Measurements from ENCODE around the gene RABGAP1L.

The RABGAP1L gene

DNA sequence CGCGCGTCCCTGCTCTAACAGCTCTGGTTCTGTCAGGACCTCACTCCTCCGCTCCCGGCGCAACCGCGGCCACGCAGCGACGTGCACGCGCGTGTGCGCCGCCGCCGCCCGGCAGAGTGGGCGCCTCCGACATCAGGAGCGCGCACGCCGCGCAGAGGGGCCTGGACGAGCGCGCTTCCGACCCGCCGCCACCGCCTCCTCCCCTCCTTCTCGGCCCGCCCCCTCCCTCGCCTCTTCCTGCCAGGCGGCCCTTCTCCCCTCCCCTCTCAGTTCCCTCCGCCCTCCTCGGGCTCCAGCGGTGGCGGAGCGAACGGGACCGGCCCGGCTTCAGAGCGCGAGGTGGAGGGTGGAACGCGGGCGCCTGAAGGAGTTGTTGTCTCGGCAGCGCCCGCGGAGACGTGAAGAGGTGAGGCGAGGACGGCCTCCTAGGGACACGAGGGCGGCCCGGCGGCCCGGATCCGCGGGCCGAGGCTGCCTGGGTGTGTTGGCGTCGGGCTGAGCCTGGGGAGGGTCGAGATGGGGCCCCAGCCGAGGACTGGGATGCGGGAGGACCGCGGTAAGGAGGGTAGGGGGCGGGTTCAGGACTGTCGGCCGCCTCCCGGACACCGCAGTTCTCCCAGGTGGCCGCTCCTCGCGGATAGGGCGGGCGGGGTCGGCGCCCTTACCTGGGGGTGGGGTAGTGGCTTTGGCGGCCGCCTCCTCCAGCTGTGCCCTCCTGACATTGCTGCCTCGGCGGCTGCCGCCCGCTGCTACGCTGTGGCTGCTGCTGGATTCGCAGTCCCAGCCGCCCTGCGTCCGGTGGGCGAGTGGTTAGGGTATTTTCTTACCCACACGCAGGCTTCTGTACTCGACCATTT is at the start of gene RABGAP1L:
RABGAP1L (plus strand) TSS at position 269 of the 857 bp plus-strand sequence.
- TF ChIP-seq, protein P1, sequence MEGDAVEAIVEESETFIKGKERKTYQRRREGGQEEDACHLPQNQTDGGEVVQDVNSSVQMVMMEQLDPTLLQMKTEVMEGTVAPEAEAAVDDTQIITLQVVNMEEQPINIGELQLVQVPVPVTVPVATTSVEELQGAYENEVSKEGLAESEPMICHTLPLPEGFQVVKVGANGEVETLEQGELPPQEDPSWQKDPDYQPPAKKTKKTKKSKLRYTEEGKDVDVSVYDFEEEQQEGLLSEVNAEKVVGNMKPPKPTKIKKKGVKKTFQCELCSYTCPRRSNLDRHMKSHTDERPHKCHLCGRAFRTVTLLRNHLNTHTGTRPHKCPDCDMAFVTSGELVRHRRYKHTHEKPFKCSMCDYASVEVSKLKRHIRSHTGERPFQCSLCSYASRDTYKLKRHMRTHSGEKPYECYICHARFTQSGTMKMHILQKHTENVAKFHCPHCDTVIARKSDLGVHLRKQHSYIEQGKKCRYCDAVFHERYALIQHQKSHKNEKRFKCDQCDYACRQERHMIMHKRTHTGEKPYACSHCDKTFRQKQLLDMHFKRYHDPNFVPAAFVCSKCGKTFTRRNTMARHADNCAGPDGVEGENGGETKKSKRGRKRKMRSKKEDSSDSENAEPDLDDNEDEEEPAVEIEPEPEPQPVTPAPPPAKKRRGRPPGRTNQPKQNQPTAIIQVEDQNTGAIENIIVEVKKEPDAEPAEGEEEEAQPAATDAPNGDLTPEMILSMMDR (IDR thresholded peaks at IDR 0.05; ENCODE audit: low read depth, low read length, missing control alignments), result no peak
- peak; percentile 82 for DNase-seq (ENCODE audit: low read depth)
- H3K4me3 ChIP-seq (ENCODE audit: low read depth, low read length), result peak within 1 kb of the TSS; percentile 82
- in situ Hi-C loops (cut with HindIII; ENCODE audit: low sequenced_read_pairs), result no loop called here

DNA sequence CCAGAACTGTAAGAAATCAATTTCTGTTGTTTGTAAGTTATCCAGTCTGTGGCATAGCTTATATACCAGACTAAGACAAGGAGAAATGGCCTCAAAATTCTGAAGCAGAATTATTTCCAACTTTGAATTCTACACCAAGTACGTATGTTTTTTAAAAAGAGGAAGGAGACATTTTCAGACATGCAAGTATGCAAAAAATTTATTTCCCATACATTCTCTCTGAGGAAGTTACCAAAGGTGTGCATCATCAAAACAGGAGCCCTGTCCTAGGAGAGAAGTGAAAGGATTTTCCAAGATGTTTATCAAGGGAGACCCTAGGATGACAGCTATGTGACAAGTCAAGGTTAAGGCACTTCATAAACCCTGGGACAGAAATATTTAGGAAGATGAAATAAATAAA is 49.3 kb upstream of the RABGAP1L start:
- H3K4me3 ChIP-seq (ENCODE audit: low read depth, low read length), result no peak overlapping the region
- DNase-seq (ENCODE audit: low read depth), result no peak
- TF ChIP-seq, protein P1 (IDR thresholded peaks at IDR 0.05; ENCODE audit: low read depth, low read length, missing control alignments), result no peak
- in situ Hi-C loops (cut with HindIII; ENCODE audit: low sequenced_read_pairs), result no loop called here

DNA sequence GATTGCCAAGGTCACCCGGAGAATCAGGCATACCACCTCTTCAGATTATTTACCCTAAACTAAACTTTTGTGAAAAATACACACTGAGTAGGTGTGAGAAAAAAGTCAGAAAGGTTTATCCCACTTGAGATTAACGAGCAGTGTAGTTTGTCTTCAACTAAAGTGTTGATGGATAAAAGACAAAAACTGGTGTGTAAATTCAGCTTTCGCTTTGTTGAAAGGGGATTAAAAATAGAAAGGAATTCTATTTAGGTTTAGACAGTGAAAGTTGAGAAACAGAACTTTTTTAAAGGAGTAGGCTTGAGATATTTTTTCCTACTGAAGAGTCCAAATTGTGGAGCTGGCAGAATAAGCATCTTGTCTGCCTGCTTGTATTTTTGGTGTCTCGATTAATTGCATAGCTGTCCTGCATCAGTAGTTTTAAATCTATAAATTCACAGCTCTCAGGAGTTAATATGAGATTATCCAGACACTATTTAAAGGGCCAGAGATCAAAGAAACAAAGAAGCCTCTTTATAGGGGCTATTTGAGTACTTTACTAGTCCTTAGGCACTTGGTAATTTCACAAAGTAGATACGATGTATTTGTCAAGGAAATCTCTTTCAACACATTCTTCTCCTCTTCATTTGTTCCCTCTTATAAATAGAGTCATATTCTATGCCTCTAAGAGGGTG is 46.7 kb upstream of the RABGAP1L start:
- H3K4me3 ChIP-seq (ENCODE audit: low read depth, low read length), result no peak overlapping the region
- TF ChIP-seq, protein P1 (IDR thresholded peaks at IDR 0.05; ENCODE audit: low read depth, low read length, missing control alignments), result no peak
- in situ Hi-C loops (cut with HindIII; ENCODE audit: low sequenced_read_pairs), result no loop called here
- no peak for DNase-seq (ENCODE audit: low read depth)

DNA sequence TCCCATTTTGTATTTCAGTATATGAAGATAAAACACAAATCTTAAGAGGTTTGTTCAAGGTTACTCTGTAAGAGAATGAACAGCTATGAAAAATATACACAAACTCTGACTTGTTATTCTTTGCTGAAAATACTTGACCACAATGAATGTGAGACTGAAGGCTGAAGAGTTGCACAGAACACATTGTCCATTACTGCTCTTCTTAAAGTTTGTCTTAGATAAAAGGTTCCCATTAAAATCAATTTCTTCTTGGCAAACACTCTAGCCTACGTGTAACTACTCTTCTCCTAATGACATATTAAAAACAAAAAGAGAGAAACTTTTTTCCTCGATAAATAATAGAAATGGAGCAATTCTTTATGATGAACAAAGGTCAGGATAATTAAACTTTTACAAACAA is 45.2 kb upstream of the RABGAP1L start:
- in situ Hi-C loops (cut with HindIII; ENCODE audit: low sequenced_read_pairs), result no loop called here
- no peak for DNase-seq (ENCODE audit: low read depth)
- TF ChIP-seq, protein P1 (IDR thresholded peaks at IDR 0.05; ENCODE audit: low read depth, low read length, missing control alignments), result no peak
- no peak overlapping the region for H3K4me3 ChIP-seq (ENCODE audit: low read depth, low read length)

DNA sequence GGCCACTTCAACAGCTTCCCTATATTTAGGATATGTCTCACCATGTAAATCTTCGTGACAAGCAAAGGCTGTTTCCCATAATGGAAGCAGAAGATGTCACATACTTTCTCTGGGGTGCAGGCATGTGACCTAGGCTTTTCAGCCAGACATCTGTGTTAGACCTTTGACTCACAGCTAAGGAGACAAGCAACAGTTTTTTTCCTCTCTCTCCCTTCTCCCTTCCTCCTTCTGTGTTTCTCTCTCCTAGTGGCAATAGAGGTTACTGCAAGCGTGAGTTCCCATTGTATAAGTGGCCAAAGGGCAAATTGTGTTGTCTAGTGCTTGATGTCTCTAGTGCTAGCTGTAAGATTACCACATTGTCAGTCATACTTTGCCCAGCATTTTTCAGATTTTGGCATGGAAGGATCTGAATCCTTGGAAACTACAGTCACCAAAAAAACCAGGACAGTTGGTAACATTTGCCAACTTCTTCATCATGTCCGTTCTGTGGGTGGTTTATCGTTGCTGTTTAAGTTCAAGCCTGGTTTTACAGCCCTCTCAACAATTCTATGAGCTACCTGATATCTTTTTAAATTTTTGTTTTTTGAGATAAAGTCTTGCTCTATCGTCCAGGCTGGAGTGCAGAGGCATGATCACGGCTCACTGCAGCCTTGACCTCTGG is 44.4 kb upstream of the RABGAP1L start:
- TF ChIP-seq, protein P1 (IDR thresholded peaks at IDR 0.05; ENCODE audit: low read depth, low read length, missing control alignments), result peak; percentile 73
- no peak overlapping the region for H3K4me3 ChIP-seq (ENCODE audit: low read depth, low read length)
- peak; percentile 28 for DNase-seq (ENCODE audit: low read depth)
- in situ Hi-C loops (cut with HindIII; ENCODE audit: low sequenced_read_pairs), result no loop called here

DNA sequence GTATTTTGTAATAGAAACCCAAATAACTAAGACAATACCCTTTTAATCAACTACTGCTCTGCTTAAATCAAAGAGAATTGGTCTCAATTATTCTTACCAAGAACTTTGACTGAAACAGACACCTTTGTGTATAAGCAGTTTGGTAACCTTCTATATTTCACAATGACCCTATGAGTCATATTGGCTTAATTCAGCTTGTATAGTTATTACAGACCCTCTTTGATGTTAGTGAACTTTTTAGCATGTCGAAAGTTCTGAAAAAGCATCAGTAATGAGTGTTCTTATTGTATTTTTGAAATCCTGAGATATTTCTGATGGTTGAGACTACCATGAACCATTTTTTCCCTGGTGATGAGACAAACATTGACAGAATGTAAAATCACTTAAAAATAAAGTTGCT is 43.3 kb upstream of the RABGAP1L start:
- H3K4me3 ChIP-seq (ENCODE audit: low read depth, low read length), result no peak overlapping the region
- DNase-seq (ENCODE audit: low read depth), result no peak
- TF ChIP-seq, protein P1 (IDR thresholded peaks at IDR 0.05; ENCODE audit: low read depth, low read length, missing control alignments), result no peak
- in situ Hi-C loops (cut with HindIII; ENCODE audit: low sequenced_read_pairs), result no loop called here
